IPS-18a (cell line): ENCODE measurements around the gene CEP57L1.
"Not testable (repeated sequence)": the region's sequence is repeated elsewhere in the genome, so short reads cannot be mapped to it uniquely, and the experiment has no call there.

Experiments
- H3K27ac ChIP-seq: one replicate; pipeline ENCODE4 v1.5.1; 2013; ENCODE audit warnings: low read length
- H3K27me3 ChIP-seq: one replicate; pipeline ENCODE4 v1.6.1; 2013; ENCODE audit warnings: mild to moderate bottlenecking, low read length; ENCODE audit not compliant: control insufficient read depth, insufficient read depth
- H3K36me3 ChIP-seq: one replicate; pipeline ENCODE4 v1.6.1; 2013; ENCODE audit warnings: low read depth, low read length; ENCODE audit not compliant: control insufficient read depth
- H3K4me1 ChIP-seq: one replicate; pipeline ENCODE4 v1.6.1; 2013; ENCODE audit warnings: low read depth, low read length; ENCODE audit not compliant: control insufficient read depth
- H3K4me3 ChIP-seq: one replicate; pipeline ENCODE4 v1.5.1; 2013; ENCODE audit warnings: low read length
- H3K9ac ChIP-seq: one replicate; pipeline ENCODE4 v1.6.1; 2013; ENCODE audit warnings: mild to moderate bottlenecking, low read length, moderate library complexity
- H3K9me3 ChIP-seq: one replicate; pipeline ENCODE4 v1.6.1; 2013; ENCODE audit warnings: low read depth, low read length; ENCODE audit not compliant: control insufficient read depth

Gene CEP57L1

DNA sequence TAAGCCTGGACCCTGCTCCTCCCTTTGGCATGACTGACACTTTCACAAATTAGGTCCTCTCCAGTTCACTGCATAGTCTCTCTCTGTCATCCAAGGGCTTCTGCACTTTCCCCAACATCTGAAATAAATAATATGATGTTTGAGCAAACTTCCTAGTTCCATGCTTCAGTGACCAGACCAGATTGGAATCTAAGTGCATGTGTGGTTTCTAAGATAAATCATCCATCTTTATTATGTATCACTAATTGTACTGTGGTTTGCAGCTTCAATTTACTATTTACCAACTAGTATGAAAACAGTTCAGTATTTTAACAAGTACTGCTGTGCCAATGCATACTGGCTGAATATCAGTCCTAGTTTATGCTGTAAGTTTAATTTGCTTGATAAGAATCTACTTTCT lies 19.4 kb upstream of the CEP57L1 start:
- peaks cover 4% of the 10 kb centered on the region for H3K4me1 ChIP-seq
- no peak overlapping the region for H3K27ac ChIP-seq
- H3K36me3 ChIP-seq: no peaks in the 10 kb centered on the region
- H3K9ac ChIP-seq: no peak overlapping the region
- no peak overlapping the region for H3K4me3 ChIP-seq
- H3K9me3 ChIP-seq: no peaks in the 10 kb centered on the region
- H3K27me3 ChIP-seq: no peaks in the 10 kb centered on the region

GRCh38 chr6:109076377-109076776 lies 18.9 kb upstream of the CEP57L1 start:
- no peak overlapping the region for H3K9ac ChIP-seq

GRCh38 chr6:109079981-109080380 lies 15.3 kb upstream of the CEP57L1 start:
- no peaks in the 10 kb centered on the region for H3K9me3 ChIP-seq
- H3K27ac ChIP-seq: no peak overlapping the region
- H3K4me3 ChIP-seq: no peak overlapping the region
- no peak overlapping the region for H3K9ac ChIP-seq
- H3K36me3 ChIP-seq: no peaks in the 10 kb centered on the region
- H3K27me3 ChIP-seq: no peaks in the 10 kb centered on the region
- H3K4me1 ChIP-seq: no peaks in the 10 kb centered on the region

More at GRCh38 chr6:109076377-109076776, 18.9 kb upstream of the CEP57L1 start:
- H3K4me3 ChIP-seq: no peak overlapping the region
- H3K36me3 ChIP-seq: no peaks in the 10 kb centered on the region
- no peaks in the 10 kb centered on the region for H3K9me3 ChIP-seq
- no peaks in the 10 kb centered on the region for H3K27me3 ChIP-seq
- H3K27ac ChIP-seq: no peak overlapping the region
- H3K4me1 ChIP-seq: peaks cover 4% of the 10 kb centered on the region

DNA sequence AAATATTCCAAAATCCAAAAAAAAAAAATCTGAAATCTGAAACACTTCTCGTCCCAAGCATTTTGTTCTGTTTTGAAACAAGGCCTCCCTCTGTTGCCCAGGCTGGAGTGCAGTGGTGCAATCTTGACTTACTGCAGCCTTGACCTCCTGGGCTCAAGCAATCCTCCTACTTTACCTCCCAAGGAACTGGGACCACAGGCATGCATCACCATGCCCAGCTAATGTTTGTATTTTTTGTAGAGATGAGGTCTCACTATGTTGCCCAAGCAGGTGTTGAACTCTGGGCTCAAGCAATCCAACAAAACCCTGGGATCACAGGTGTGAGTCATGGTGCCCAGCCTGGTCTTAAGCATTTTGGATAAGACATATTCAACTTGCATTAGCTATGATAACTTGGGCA lies 14.3 kb upstream of the CEP57L1 start:
- H3K4me1 ChIP-seq: no peaks in the 10 kb centered on the region
- H3K27me3 ChIP-seq: no peaks in the 10 kb centered on the region
- H3K9me3 ChIP-seq: no peaks in the 10 kb centered on the region
- no peak overlapping the region for H3K27ac ChIP-seq
- H3K36me3 ChIP-seq: no peaks in the 10 kb centered on the region
- H3K4me3 ChIP-seq: no peak overlapping the region
- H3K9ac ChIP-seq: no peak overlapping the region

DNA sequence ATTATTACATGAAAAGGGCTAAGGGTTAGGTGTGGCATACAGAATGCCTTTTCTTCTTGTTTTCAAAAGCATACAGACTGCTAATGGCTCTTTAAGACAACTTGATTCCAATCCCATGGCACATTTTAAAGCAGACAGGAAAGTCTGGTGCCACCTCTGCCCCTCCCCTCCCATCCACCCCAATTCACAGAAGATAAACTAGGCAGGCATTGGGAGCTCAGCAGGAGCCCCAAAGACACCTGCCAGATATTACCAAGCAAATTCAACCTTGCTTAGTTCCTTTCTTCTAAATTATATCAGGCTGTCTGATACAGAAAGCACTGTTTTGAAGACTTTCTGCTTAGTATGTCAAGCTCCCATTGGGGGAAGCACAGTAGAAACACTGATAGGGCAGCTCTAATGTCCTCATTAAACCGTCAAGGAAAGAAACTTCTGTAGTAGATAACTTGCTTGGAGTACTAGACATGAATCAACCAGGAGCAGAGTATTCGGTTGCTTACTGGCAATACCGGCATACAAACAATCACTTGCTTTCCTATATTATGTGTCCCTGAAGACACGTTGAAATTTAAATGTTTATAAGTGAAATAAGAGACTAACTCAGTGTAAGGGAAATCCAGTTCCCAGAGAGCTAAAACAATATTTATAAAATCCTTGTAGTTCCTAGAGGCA lies 13.7 kb upstream of the CEP57L1 start:
- no peak overlapping the region for H3K27ac ChIP-seq
- H3K4me1 ChIP-seq: no peaks in the 10 kb centered on the region
- no peaks in the 10 kb centered on the region for H3K9me3 ChIP-seq
- no peak overlapping the region for H3K4me3 ChIP-seq
- H3K27me3 ChIP-seq: no peaks in the 10 kb centered on the region
- no peaks in the 10 kb centered on the region for H3K36me3 ChIP-seq
- H3K9ac ChIP-seq: no peak overlapping the region

GRCh38 chr6:109082188-109082577 lies 13.1 kb upstream of the CEP57L1 start:
- Histone ChIP-seq H3K36me3 (no peaks in the 10 kb centered on the region), H3K9ac (no peak overlapping the region), H3K27ac (no peak overlapping the region), H3K4me1 (no peaks in the 10 kb centered on the region), H3K4me3 (no peak overlapping the region), H3K9me3 (no peaks in the 10 kb centered on the region), H3K27me3 (no peaks in the 10 kb centered on the region)

GRCh38 chr6:109083657-109084056 lies 11.7 kb upstream of the CEP57L1 start:
- H3K4me3 ChIP-seq: no peak overlapping the region
- no peaks in the 10 kb centered on the region for H3K9me3 ChIP-seq
- no peaks in the 10 kb centered on the region for H3K27me3 ChIP-seq
- H3K36me3 ChIP-seq: no peaks in the 10 kb centered on the region
- no peak overlapping the region for H3K9ac ChIP-seq
- H3K4me1 ChIP-seq: no peaks in the 10 kb centered on the region
- H3K27ac ChIP-seq: no peak overlapping the region

GRCh38 chr6:109084146-109084545 lies 11.2 kb upstream of the CEP57L1 start:
- not testable (repeated sequence) for H3K9me3 ChIP-seq, H3K4me3 ChIP-seq, H3K4me1 ChIP-seq, H3K27me3 ChIP-seq, H3K27ac ChIP-seq, H3K9ac ChIP-seq, H3K36me3 ChIP-seq

DNA sequence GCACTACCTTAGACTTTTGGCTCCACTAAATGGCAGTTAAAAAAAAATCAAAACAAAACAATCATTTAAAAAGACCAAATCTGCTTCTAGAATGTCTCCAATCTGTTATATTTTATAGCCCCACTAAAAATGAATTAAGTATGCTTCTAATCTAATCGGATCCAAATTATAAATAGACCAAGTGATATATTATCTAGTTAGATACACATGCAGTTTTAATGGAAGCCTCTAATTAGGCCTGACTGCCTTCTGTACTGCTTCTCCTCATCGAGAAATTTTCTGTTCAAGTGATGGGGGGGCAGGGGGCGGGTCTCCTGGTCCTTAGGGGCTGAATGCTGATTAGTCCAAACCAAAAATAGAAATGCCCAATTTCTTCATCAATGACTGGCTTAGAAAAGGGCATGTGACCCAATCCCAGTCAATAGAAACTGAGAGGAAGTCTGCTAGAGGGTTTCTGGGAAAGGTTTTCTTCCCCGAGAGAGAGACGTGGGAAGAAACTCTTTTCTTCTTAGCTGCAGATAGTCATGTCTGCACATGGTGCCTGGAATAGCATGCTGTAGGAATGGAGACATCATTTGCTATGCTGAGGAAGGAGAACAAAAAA lies 7.5 kb upstream of the CEP57L1 start:
- Histone ChIP-seq H3K4me3 (no peak overlapping the region), H3K9me3 (no peaks in the 10 kb centered on the region), H3K27me3 (no peaks in the 10 kb centered on the region), H3K36me3 (no peaks in the 10 kb centered on the region), H3K27ac (no peak overlapping the region), H3K9ac (no peak overlapping the region), H3K4me1 (peaks cover 6% of the 10 kb centered on the region)

DNA sequence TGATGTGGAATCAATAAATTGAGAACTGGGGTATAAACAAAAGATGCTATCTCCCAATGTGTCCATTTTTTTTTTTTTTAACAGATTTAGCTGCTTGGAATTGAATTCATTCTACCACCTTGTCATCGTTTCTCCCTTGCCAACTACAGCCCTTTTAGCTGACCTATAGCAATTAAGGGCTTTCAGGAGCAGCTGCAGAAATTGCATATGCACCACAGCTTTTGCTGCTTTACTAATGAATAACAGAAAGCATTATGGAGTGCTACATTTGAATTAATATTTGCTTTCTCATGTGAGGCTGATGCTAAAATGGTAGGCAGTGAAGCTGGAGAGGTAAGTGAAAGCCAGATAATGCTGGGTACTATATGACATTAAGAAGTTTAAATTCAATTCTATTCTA lies 6.3 kb upstream of the CEP57L1 start:
- Histone ChIP-seq H3K4me3 (no peak overlapping the region), H3K9me3 (no peaks in the 10 kb centered on the region), H3K4me1 (peaks cover 6% of the 10 kb centered on the region), H3K36me3 (no peaks in the 10 kb centered on the region), H3K27ac (no peak overlapping the region), H3K9ac (no peak overlapping the region), H3K27me3 (no peaks in the 10 kb centered on the region)

GRCh38 chr6:109091314-109092024 lies 3.8 kb upstream of the CEP57L1 start:
- H3K36me3 ChIP-seq: no peaks in the 10 kb centered on the region

DNA sequence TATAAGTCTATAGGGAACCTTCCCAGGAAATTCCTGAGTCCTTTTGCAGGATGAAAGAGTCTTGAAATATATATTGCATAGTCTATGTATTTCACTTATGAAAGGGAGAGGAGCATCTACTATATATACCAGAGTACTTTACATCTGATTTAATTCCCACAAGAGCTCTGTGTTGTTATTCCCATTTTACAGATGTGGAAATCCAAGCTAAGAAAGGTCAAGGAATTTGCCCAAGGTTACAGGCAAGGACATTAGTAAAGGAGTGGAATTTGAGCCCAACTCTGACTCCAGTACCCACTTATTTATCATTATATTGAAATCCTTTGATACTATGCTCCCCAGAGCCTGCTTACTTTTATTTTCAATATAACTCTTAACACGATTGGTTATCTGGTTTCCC lies 3.2 kb upstream of the CEP57L1 start:
- Histone ChIP-seq H3K4me3 (peak overlapping the region; percentile 77), H3K36me3 (no peaks in the 10 kb centered on the region), H3K4me1 (peaks cover 9% of the 10 kb centered on the region), H3K27me3 (no peaks in the 10 kb centered on the region), H3K9me3 (no peaks in the 10 kb centered on the region), H3K9ac (no peak overlapping the region), H3K27ac (no peak overlapping the region)

More at GRCh38 chr6:109091314-109092024, 3.8 kb upstream of the CEP57L1 start:
- peaks cover 9% of the 10 kb centered on the region for H3K4me1 ChIP-seq
- H3K9ac ChIP-seq: no peak overlapping the region
- no peaks in the 10 kb centered on the region for H3K9me3 ChIP-seq
- H3K4me3 ChIP-seq: no peak overlapping the region
- no peaks in the 10 kb centered on the region for H3K27me3 ChIP-seq
- H3K27ac ChIP-seq: no peak overlapping the region
